ENCODE measurements around the gene FIGLA.

The FIGLA gene, protein sequence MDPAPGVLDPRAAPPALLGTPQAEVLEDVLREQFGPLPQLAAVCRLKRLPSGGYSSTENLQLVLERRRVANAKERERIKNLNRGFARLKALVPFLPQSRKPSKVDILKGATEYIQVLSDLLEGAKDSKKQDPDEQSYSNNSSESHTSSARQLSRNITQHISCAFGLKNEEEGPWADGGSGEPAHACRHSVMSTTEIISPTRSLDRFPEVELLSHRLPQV

DNA sequence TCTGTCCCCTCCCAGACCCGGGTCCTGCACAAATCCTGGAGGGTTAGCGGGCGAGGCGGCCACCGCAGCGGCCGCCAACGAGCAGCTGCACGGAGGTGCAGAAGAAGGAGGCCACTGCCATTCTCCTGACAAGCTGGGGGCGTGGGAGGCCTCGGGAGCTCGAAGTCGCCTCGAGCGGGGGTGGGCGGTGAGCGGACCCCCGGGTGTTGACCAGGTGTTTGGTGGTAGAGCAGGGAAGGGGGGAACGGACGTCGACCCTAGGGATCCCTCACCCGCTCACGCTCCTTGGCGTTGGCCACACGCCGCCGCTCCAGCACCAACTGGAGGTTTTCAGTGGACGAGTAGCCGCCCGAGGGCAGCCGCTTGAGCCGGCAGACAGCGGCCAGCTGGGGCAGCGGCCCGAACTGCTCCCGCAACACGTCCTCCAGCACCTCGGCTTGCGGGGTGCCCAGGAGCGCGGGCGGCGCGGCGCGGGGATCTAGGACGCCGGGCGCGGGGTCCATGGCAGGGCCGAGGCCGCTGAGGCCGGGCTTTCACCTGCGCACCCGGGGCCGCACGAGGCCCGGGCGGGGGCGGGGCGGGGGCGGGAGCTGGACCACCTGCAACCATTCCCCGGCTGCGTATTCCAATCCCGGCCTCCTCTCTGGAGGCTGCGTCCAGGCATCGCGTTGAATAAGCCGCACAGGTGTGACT lies at the start of gene FIGLA:
FIGLA (minus strand) TSS at position 508 of the 693 bp plus-strand sequence; CDS start at position 503, 5 bp downstream.
- H3K27ac ChIP-seq (ENCODE audit: low read depth, low read length): no peak within 1 kb of the TSS
- H3K4me3 ChIP-seq (ENCODE audit: low read depth in 1 of 2, low read length in 2 of 2): peak within 1 kb of the TSS; percentile 23 to 49
- peaks cover 4% of the 10 kb centered on the region for H3K4me1 ChIP-seq (ENCODE audit: insufficient read depth, low read length)
- H3K9ac ChIP-seq (ENCODE audit: low read length): no peak within 1 kb of the TSS
- H3K36me3 ChIP-seq (ENCODE audit: insufficient read depth, low read length): no peaks in the 10 kb centered on the region
- peaks cover 5 to 24% of the 10 kb centered on the region in 2 donors for H3K27me3 ChIP-seq (ENCODE audit: control insufficient read depth in 1 of 2, insufficient read depth in 2 of 2, low read length in 2 of 2)
- H3K9me3 ChIP-seq (ENCODE audit: low read length): no peaks in the 10 kb centered on the region

DNA sequence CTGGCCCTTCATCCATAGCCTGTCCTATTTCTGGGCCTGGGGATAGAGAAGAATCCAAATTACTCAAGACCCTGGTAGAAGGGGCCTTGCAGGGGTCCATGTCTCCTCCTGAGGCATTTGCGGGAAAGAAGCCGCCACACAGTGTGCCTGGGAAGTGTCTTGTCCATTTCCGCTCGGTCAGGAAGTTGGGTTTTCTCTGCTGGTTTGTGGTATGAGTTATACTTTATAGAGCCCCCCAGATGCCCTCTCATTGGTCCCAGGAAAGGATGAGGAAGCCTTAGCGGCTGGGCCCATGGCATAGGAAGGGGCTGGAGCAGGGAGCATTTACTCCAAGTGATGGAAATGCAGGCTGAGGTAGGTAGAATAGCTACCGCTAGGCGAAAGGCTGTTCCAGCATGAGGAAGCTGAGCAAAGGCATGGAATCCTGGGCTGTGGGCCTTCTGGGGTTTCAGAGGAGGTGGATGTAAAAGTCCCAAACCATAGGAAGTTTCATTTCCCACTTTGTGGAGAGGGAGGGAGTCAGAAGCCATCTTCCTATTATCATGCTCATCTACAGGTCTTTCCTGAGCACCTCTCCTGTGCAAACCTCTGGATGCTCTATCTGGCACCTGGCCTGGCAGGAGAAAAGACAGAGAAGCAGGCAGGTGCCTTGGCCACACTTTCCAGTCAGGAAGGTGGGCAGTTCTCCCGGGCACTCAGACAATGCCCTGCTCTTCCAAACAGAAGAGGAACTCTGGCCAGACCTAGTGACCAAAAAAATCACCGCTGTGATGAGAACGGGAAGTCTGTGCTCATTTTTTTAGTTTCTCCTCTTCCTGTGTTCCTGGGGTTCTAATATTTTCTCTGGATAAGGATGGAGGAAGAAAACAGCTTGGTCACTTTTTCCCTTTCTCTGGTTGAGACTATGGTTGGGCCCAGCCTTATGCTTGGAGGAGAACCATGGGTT lies 47.8 kb upstream of the FIGLA start:
- no peaks in the 10 kb centered on the region for H3K36me3 ChIP-seq (ENCODE audit: insufficient read depth, low read length)
- H3K27ac ChIP-seq (ENCODE audit: low read depth, low read length): no peak overlapping the region
- no peak overlapping the region for H3K9ac ChIP-seq (ENCODE audit: low read length)
- no peaks in the 10 kb centered on the region for H3K9me3 ChIP-seq (ENCODE audit: low read length)
- H3K27me3 ChIP-seq (ENCODE audit: control insufficient read depth in 1 of 2, insufficient read depth in 2 of 2, low read length in 2 of 2): no peaks in the 10 kb centered on the region
- H3K4me1 ChIP-seq (ENCODE audit: insufficient read depth, low read length): no peaks in the 10 kb centered on the region
- no peak overlapping the region for H3K4me3 ChIP-seq (ENCODE audit: low read depth in 1 of 2, low read length in 2 of 2)

DNA sequence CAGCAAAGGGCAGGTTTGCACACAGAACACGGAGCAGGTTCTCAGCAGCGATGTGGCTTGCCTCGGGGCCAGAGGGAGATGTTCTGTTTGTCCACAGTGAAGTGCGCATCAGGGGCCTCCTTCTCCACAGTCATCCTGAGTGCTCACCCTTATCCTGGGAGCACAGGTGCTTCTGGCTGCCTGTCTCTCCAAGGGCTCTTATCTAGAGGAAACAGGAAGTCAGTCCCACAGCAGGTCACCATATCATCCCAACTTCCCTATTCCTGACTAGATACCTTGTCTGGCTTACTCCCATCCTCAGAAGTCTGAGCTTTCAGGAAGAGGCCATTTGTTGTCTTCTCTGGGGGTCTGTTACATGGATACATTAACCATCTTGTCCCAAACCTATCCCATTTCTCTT lies 45.2 kb upstream of the FIGLA start, which contains the start of gene CD207:
CD207 (minus strand) TSS at position 174 of the 400 bp plus-strand sequence; CDS start at position 134, 40 bp downstream.
- no peak within 1 kb of the TSS for H3K9ac ChIP-seq (ENCODE audit: low read length)
- H3K36me3 ChIP-seq (ENCODE audit: insufficient read depth, low read length): no peaks in the 10 kb centered on the region
- no peaks in the 10 kb centered on the region for H3K4me1 ChIP-seq (ENCODE audit: insufficient read depth, low read length)
- no peaks in the 10 kb centered on the region for H3K9me3 ChIP-seq (ENCODE audit: low read length)
- no peak within 1 kb of the TSS for H3K4me3 ChIP-seq (ENCODE audit: low read depth in 1 of 2, low read length in 2 of 2)
- no peak within 1 kb of the TSS for H3K27ac ChIP-seq (ENCODE audit: low read depth, low read length)
- H3K27me3 ChIP-seq (ENCODE audit: control insufficient read depth in 1 of 2, insufficient read depth in 2 of 2, low read length in 2 of 2): no peaks in the 10 kb centered on the region

DNA sequence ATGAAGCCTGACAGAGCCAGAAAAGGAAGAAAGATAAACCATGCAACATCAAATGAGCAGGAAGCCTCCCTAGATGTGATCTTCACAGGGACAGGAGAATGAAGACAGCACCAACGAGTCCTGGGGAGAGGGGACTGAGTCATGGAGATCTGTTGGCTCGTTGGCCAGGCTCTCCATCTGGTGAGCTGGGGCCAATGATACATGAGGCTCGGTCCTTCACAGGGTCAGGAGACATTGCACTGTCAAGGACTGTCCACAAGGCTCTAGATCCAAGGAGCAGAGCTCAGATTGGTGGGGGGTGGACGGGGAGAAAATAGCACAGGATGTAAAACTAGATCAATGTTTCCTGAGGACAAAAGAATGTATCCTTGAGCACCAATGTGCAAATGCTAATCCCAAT lies 44.4 kb upstream of the FIGLA start:
- Histone ChIP-seq H3K9ac (ENCODE audit: low read length) (no peak overlapping the region), H3K27me3 (ENCODE audit: control insufficient read depth in 1 of 2, insufficient read depth in 2 of 2, low read length in 2 of 2) (no peaks in the 10 kb centered on the region), H3K4me3 (ENCODE audit: low read depth in 1 of 2, low read length in 2 of 2) (no peak overlapping the region), H3K27ac (ENCODE audit: low read depth, low read length) (no peak overlapping the region), H3K4me1 (ENCODE audit: insufficient read depth, low read length) (no peaks in the 10 kb centered on the region), H3K9me3 (ENCODE audit: low read length) (no peaks in the 10 kb centered on the region), H3K36me3 (ENCODE audit: insufficient read depth, low read length) (no peaks in the 10 kb centered on the region)

DNA sequence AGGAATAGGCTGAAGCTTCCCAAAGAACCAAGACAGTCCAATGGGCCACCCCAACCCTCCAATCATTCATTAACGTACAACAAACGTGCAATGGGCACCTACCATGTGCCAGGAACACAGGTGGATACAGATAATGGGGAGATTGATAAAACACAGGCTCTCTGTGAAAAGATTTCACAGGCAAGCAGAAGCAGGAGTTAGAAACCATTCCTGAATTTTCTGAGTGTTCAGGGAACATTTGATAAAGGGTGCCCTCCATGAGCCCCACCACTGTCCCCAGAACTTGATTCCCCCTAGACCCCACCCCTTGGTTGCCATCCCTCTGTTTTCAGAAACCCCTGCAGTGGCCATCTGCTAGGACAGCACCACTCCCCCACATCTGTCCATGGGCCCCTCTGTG lies 43.7 kb upstream of the FIGLA start:
- H3K27me3 ChIP-seq (ENCODE audit: control insufficient read depth in 1 of 2, insufficient read depth in 2 of 2, low read length in 2 of 2): no peaks in the 10 kb centered on the region
- no peak overlapping the region for H3K27ac ChIP-seq (ENCODE audit: low read depth, low read length)
- H3K9ac ChIP-seq (ENCODE audit: low read length): no peak overlapping the region
- H3K36me3 ChIP-seq (ENCODE audit: insufficient read depth, low read length): no peaks in the 10 kb centered on the region
- no peaks in the 10 kb centered on the region for H3K9me3 ChIP-seq (ENCODE audit: low read length)
- no peaks in the 10 kb centered on the region for H3K4me1 ChIP-seq (ENCODE audit: insufficient read depth, low read length)
- H3K4me3 ChIP-seq (ENCODE audit: low read depth in 1 of 2, low read length in 2 of 2): no peak overlapping the region

DNA sequence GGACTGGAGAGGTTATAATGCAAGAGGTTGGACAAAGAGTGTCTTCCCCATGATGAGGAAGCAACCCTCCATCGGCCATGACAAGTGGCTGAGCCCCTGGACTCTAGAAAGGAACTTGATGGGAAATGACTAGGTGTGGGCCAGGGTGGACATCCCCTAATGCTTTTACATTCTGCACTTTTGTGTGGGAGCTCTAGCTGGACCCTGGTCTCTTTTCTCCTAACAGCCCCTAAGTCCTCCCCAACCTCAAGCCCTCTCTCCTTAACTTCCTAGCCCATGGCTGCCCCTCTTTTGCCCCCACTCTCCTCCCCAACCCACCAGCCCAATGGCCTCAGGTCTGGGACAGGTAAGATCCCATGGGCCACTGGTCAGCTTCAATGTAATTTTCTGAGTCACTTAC lies 42.8 kb upstream of the FIGLA start:
- Histone ChIP-seq H3K9ac (ENCODE audit: low read length) (no peak overlapping the region), H3K4me3 (ENCODE audit: low read depth in 1 of 2, low read length in 2 of 2) (no peak overlapping the region), H3K4me1 (ENCODE audit: insufficient read depth, low read length) (no peaks in the 10 kb centered on the region)

DNA sequence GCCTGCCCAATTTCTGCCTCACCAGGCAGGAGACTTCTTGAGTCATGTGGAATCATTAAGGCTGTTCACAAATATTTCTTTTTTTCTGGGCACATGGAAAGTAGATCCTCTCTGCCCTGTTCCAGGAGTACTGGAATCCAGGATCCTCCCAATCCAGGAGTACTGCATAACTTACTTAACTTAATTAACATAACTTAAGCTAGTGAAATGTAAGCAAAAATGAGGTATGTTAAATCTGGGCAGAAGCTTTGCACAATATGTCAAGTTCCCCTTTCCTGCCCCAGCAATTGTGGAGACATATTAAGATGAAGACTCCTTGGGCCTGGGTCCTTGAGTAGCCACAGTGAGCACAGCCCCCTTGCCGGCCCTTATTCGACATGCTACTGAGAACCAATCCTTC lies 41.9 kb upstream of the FIGLA start:
- Histone ChIP-seq H3K4me1 (ENCODE audit: insufficient read depth, low read length) (no peaks in the 10 kb centered on the region), H3K27me3 (ENCODE audit: control insufficient read depth in 1 of 2, insufficient read depth in 2 of 2, low read length in 2 of 2) (no peaks in the 10 kb centered on the region), H3K9me3 (ENCODE audit: low read length) (no peaks in the 10 kb centered on the region), H3K27ac (ENCODE audit: low read depth, low read length) (no peak overlapping the region), H3K9ac (ENCODE audit: low read length) (no peak overlapping the region), H3K36me3 (ENCODE audit: insufficient read depth, low read length) (no peaks in the 10 kb centered on the region), H3K4me3 (ENCODE audit: low read depth in 1 of 2, low read length in 2 of 2) (no peak overlapping the region)

More for the DNA sequence above, 42.8 kb upstream of the FIGLA start:
- Histone ChIP-seq H3K36me3 (ENCODE audit: insufficient read depth, low read length) (no peaks in the 10 kb centered on the region), H3K27me3 (ENCODE audit: control insufficient read depth in 1 of 2, insufficient read depth in 2 of 2, low read length in 2 of 2) (no peaks in the 10 kb centered on the region), H3K9me3 (ENCODE audit: low read length) (no peaks in the 10 kb centered on the region), H3K27ac (ENCODE audit: low read depth, low read length) (no peak overlapping the region)

DNA sequence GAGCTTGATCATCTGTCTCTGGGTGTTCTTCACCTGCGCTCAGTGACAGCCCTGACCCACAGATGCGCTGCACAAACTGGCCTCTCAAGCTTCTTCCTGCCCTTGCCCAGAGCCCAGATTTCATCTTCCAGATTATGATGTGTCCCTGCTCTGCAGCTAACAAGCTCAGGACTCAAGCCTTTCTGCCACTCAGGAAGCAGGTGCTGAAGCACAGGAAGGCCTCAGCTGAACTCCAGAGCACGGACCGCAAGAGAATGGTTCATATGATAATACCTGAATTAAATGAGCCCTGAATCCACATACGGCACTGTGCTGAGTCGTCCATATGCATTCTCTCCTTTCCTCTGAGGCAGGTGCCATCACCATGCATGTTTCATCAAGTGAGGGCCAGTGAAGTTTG lies 41.4 kb upstream of the FIGLA start:
- no peaks in the 10 kb centered on the region for H3K27me3 ChIP-seq (ENCODE audit: control insufficient read depth in 1 of 2, insufficient read depth in 2 of 2, low read length in 2 of 2)
- no peak overlapping the region for H3K27ac ChIP-seq (ENCODE audit: low read depth, low read length)
- no peak overlapping the region for H3K4me3 ChIP-seq (ENCODE audit: low read depth in 1 of 2, low read length in 2 of 2)
- H3K9me3 ChIP-seq (ENCODE audit: low read length): no peaks in the 10 kb centered on the region
- no peaks in the 10 kb centered on the region for H3K4me1 ChIP-seq (ENCODE audit: insufficient read depth, low read length)
- H3K36me3 ChIP-seq (ENCODE audit: insufficient read depth, low read length): no peaks in the 10 kb centered on the region
- no peak overlapping the region for H3K9ac ChIP-seq (ENCODE audit: low read length)

DNA sequence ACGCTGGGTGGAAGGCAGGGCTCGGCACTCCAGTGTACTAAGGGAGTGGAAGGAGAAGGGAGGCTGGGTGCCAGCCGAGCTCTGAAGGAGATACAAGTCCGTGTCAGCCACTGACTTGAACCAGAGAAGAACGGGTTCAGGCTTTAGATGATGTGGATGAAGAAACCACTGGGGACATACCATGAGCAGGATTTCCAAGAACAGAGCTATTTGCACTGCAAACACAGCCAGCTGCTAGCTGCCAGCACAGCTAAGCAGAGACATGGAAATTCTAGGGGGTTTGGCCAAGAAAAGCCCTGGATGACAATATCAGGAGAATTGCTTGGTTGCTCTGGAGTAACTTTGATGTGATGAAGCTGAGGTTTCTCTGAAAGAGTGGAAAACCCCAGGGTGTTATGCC lies 39.9 kb upstream of the FIGLA start:
- no peaks in the 10 kb centered on the region for H3K36me3 ChIP-seq (ENCODE audit: insufficient read depth, low read length)
- no peaks in the 10 kb centered on the region for H3K9me3 ChIP-seq (ENCODE audit: low read length)
- H3K27ac ChIP-seq (ENCODE audit: low read depth, low read length): no peak overlapping the region
- H3K27me3 ChIP-seq (ENCODE audit: control insufficient read depth in 1 of 2, insufficient read depth in 2 of 2, low read length in 2 of 2): no peaks in the 10 kb centered on the region
- H3K4me1 ChIP-seq (ENCODE audit: insufficient read depth, low read length): no peaks in the 10 kb centered on the region
- no peak overlapping the region for H3K4me3 ChIP-seq (ENCODE audit: low read depth in 1 of 2, low read length in 2 of 2)
- H3K9ac ChIP-seq (ENCODE audit: low read length): no peak overlapping the region

DNA sequence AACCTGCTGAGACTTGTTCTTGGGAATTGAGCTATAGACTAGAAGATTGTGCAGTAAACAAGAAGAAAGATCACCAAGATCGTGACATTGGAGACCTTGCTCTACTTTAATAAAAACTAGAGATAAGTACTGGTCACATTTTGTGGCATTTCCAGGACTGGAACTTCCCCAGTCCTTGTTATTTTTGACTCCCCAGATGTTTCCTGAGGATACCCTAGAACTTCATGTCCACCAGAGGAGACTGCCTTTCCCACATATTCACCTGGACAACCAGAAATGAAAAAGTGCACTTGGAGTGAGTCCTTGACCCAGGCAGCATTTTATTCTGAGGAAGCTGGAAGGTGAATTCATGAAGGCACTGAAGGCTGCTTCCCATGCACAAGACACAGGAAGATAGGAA lies 39.5 kb upstream of the FIGLA start:
- H3K27ac ChIP-seq (ENCODE audit: low read depth, low read length): no peak overlapping the region
- no peak overlapping the region for H3K9ac ChIP-seq (ENCODE audit: low read length)
- no peak overlapping the region for H3K4me3 ChIP-seq (ENCODE audit: low read depth in 1 of 2, low read length in 2 of 2)
- no peaks in the 10 kb centered on the region for H3K27me3 ChIP-seq (ENCODE audit: control insufficient read depth in 1 of 2, insufficient read depth in 2 of 2, low read length in 2 of 2)
- no peaks in the 10 kb centered on the region for H3K36me3 ChIP-seq (ENCODE audit: insufficient read depth, low read length)
- H3K9me3 ChIP-seq (ENCODE audit: low read length): no peaks in the 10 kb centered on the region
- no peaks in the 10 kb centered on the region for H3K4me1 ChIP-seq (ENCODE audit: insufficient read depth, low read length)
